GM12878 (cell line): ENCODE results near the gene USP17L18.
"Not testable (repeated sequence)": the region's sequence is repeated elsewhere in the genome, so short reads cannot be mapped to it uniquely, and the experiment has no call there.

Experiments used
- CEBPB ChIP-seq, 2 experiments: fragments of 150-350 bp in 1 of 2; IDR thresholded peaks; 2 replicates each; pipeline ENCODE4 v1.6.1; 2012 to 2014; ENCODE audit warnings: low read depth in 2 of 2, low read length in 2 of 2, borderline replicate concordance in 1 of 2, inconsistent platforms in 1 of 2
- CEBPZ ChIP-seq: fragments of 150-350 bp; IDR thresholded peaks from 2 replicates; pipeline ENCODE4 v1.6.1; 2016; ENCODE audit warnings: low read depth, low read length
- CREB1 ChIP-seq: IDR thresholded peaks from 2 replicates; pipeline ENCODE4 v1.6.1; 2012; ENCODE audit warnings: low read depth, mild to moderate bottlenecking, inconsistent platforms
- CTCF ChIP-seq, 3 experiments: IDR thresholded peaks in 2 of 3; conservative IDR thresholded peaks in 1 of 3; 2 replicates each; pipeline ENCODE4 v1.5.1; 2011; ENCODE audit warnings: low read depth in 3 of 3, low read length in 3 of 3, mild to moderate bottlenecking in 3 of 3, control low read depth in 2 of 3, moderate library complexity in 2 of 3, inconsistent platforms in 1 of 3, mixed read lengths in 1 of 3; ENCODE audit not compliant: control insufficient read depth in 2 of 3, insufficient read depth in 1 of 3; ENCODE audit errors: extremely low read depth in 1 of 3
- ELK1 ChIP-seq: IDR thresholded peaks from 2 replicates; pipeline ENCODE4 v1.6.1; 2012; ENCODE audit warnings: low read depth, low read length, improper control_type of control experiment
- EP300 ChIP-seq, 2 experiments: fragments of 150-350 bp in 1 of 2; IDR thresholded peaks; 2 replicates each; pipeline ENCODE4 v1.6.1; 2011 to 2012; ENCODE audit warnings: low read depth in 2 of 2, low read length in 2 of 2, borderline replicate concordance in 1 of 2, improper control_type of control experiment in 1 of 2, inconsistent platforms in 1 of 2; ENCODE audit not compliant: control insufficient read depth in 1 of 2
- EZH2 ChIP-seq: IDR thresholded peaks from 2 replicates; pipeline ENCODE4 v1.6.1; 2012; ENCODE audit warnings: low read depth, mild to moderate bottlenecking, control low read depth, inconsistent platforms, low read length, borderline replicate concordance; ENCODE audit not compliant: control insufficient read depth
- MYC ChIP-seq: IDR thresholded peaks from 2 replicates; pipeline ENCODE4 v1.6.1; 2011; ENCODE audit warnings: mild to moderate bottlenecking, low read length, moderate library complexity, inconsistent platforms; ENCODE audit not compliant: insufficient read depth, insufficient replicate concordance, insufficient read length, severe bottlenecking
- POLR2A ChIP-seq: IDR thresholded peaks from 2 replicates; pipeline ENCODE4 v1.6.1; 2011; ENCODE audit warnings: low read depth, mild to moderate bottlenecking, low read length
- RCOR1 ChIP-seq: conservative IDR thresholded peaks from 2 replicates; pipeline ENCODE4 v1.6.1; 2012; ENCODE audit warnings: low read depth, low read length, improper control_type of control experiment
- SIN3A ChIP-seq: IDR thresholded peaks from 2 replicates; pipeline ENCODE4 v1.6.1; 2012; ENCODE audit warnings: low read depth, low read length, improper control_type of control experiment

DNA sequence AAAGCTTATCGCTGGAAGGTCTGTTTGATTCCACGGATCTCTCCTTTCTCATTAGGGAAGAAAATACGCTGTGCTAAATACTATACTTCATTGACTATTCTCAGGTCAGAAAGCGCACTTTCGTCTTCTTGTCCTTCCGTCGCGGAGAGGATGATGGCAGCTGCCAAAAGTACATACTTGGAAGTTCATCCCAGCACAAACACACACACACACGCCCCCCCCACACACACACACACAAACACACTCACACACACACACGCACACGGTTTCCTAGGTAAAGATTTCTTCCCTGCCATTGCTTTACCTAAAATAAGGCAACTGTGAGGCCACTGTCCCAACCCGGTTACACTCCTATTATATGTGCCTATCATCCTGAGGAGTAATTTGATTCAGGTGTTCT is 10.0 kb upstream of the USP17L18 start:
- TF ChIP-seq CREB1; EZH2; MYC; ELK1; RCOR1; CEBPB (IDR thresholded peaks at IDR 0.05; ENCODE audit: borderline replicate concordance in 1 of 2, low read depth in 2 of 2, low read length in 2 of 2); SIN3A; CTCF (IDR thresholded peaks at IDR 0.05 in 2 of 3, conservative IDR thresholded peaks at IDR 0.05 in 1 of 3; ENCODE audit: control insufficient read depth in 2 of 3, extremely low read depth in 1 of 3, insufficient read depth in 1 of 3, low read depth in 3 of 3, low read length in 3 of 3); POLR2A; CEBPZ; EP300 (IDR thresholded peaks at IDR 0.05; ENCODE audit: borderline replicate concordance in 1 of 2, control insufficient read depth in 1 of 2, low read depth in 2 of 2, low read length in 2 of 2): not testable (repeated sequence)
